Measurements from ENCODE around the gene RNASE4. TPM values are rescaled to one million over a fixed set of nuclear protein-coding genes. Genes with fewer than 3 reads are reported as not detected.

RNASE4 gene
- total and polyA plus RNA-seq, 2 donors, result 39.5 to 135 TPM

Small RNA genes lying within 50 kb of the gene (small RNA-seq; reads per million reads assigned to genes)
- gene RF00019, result not detected

Other genes with a start within 250 kb of the RNASE4 start
- gene KLHL33, start 248.4 kb upstream of the RNASE4 start, total RNA-seq, result 0.69 TPM
- 0.42 TPM for gene KLHL33, start 248.4 kb upstream of the RNASE4 start, polyA plus RNA-seq
- 28.4 TPM for gene OSGEP, start 229.7 kb upstream of the RNASE4 start, total RNA-seq
- gene OSGEP, start 229.7 kb upstream of the RNASE4 start, polyA plus RNA-seq, result 41.1 TPM
- 21.2 TPM for gene APEX1, start 229.3 kb upstream of the RNASE4 start, total RNA-seq
- gene APEX1, start 229.3 kb upstream of the RNASE4 start, polyA plus RNA-seq, result 147 TPM
- 11.9 TPM for gene PIP4P1, start 223.1 kb upstream of the RNASE4 start, total RNA-seq
- gene PIP4P1, start 223.1 kb upstream of the RNASE4 start, polyA plus RNA-seq, result 40.8 TPM
- gene PNP, start 215.2 kb upstream of the RNASE4 start, total RNA-seq, result 12.5 TPM
- 25.9 TPM for gene PNP, start 215.2 kb upstream of the RNASE4 start, polyA plus RNA-seq
- gene RNASE10, start 179.0 kb upstream of the RNASE4 start, total RNA-seq, result not detected
- 0.20 TPM for gene RNASE10, start 179.0 kb upstream of the RNASE4 start, polyA plus RNA-seq
- gene RNASE9, start 123.5 kb upstream of the RNASE4 start, total RNA-seq, result not detected
- gene RNASE9, start 123.5 kb upstream of the RNASE4 start, polyA plus RNA-seq, result not detected
- not detected for gene RNASE11, start 96.6 kb upstream of the RNASE4 start, total RNA-seq
- not detected for gene RNASE11, start 96.6 kb upstream of the RNASE4 start, polyA plus RNA-seq
- gene RNASE12, start 93.2 kb upstream of the RNASE4 start, total RNA-seq, result not detected
- not detected for gene RNASE12, start 93.2 kb upstream of the RNASE4 start, polyA plus RNA-seq
- not detected for gene OR6S1, start 42.9 kb upstream of the RNASE4 start, total RNA-seq
- gene OR6S1, start 42.9 kb upstream of the RNASE4 start, polyA plus RNA-seq, result not detected
- gene ANG, start 4.2 kb downstream of the RNASE4 start, total RNA-seq, result 7.8 TPM
- gene ANG, start 4.2 kb downstream of the RNASE4 start, polyA plus RNA-seq, result 47.3 TPM
- not detected for gene EDDM3A, start 61.3 kb downstream of the RNASE4 start, total RNA-seq
- not detected for gene EDDM3A, start 61.3 kb downstream of the RNASE4 start, polyA plus RNA-seq
- not detected for gene EDDM3B, start 83.8 kb downstream of the RNASE4 start, total RNA-seq
- gene EDDM3B, start 83.8 kb downstream of the RNASE4 start, polyA plus RNA-seq, result not detected
- gene RNASE6, start 96.7 kb downstream of the RNASE4 start, total RNA-seq, result 5.6 TPM
- gene RNASE6, start 96.7 kb downstream of the RNASE4 start, polyA plus RNA-seq, result 18.0 TPM
- 139 TPM for gene RNASE1, start 118.3 kb downstream of the RNASE4 start, total RNA-seq
- 323 TPM for gene RNASE1, start 118.3 kb downstream of the RNASE4 start, polyA plus RNA-seq
- not detected for gene RNASE3, start 206.8 kb downstream of the RNASE4 start, total RNA-seq
- not detected for gene RNASE3, start 206.8 kb downstream of the RNASE4 start, polyA plus RNA-seq